GM12878 (cell line): ENCODE results near the gene DYNC1I1. TPM values are rescaled to one million over a fixed set of nuclear protein-coding genes. Genes with fewer than 3 reads are reported as not detected.

Experiments used
- CEBPB ChIP-seq, 2 experiments: fragments of 150-350 bp in 1 of 2; IDR thresholded peaks; 2 replicates each; pipeline ENCODE4 v1.6.1; 2012 to 2014; ENCODE audit warnings: low read depth in 2 of 2, low read length in 2 of 2, borderline replicate concordance in 1 of 2, inconsistent platforms in 1 of 2
- ETV6 ChIP-seq, 2 experiments: fragments of 450-650 bp in 1 of 2; IDR thresholded peaks in 1 of 2; conservative IDR thresholded peaks in 1 of 2; 2 replicates each; pipeline ENCODE4 v1.6.1; 2014; ENCODE audit warnings: antibody characterized with exemption in 1 of 2, borderline replicate concordance in 1 of 2, low read depth in 1 of 2, mild to moderate bottlenecking in 1 of 2, moderate library complexity in 1 of 2
- PKNOX1 ChIP-seq: fragments of 450-650 bp; IDR thresholded peaks from 2 replicates; pipeline ENCODE4 v1.6.1; 2016; ENCODE audit warnings: mild to moderate bottlenecking
- SMAD1 ChIP-seq: fragments of 450-650 bp; IDR thresholded peaks from 2 replicates; pipeline ENCODE4 v1.6.1; 2018; ENCODE audit warnings: mild to moderate bottlenecking, low read depth; ENCODE audit not compliant: partially characterized antibody
- SREBF2 ChIP-seq: IDR thresholded peaks from 2 replicates; pipeline ENCODE4 v1.6.1; 2012; ENCODE audit warnings: mild to moderate bottlenecking, low read length
- TARDBP ChIP-seq: IDR thresholded peaks from 2 replicates; pipeline ENCODE4 v1.6.1; 2016; ENCODE audit warnings: borderline replicate concordance
- TCF12 ChIP-seq: IDR thresholded peaks from 2 replicates; pipeline ENCODE4 v1.6.1; 2011; ENCODE audit warnings: low read depth, mild to moderate bottlenecking, low read length
- ZNF687 ChIP-seq: fragments of 450-650 bp; IDR thresholded peaks from 2 replicates; pipeline ENCODE4 v1.6.1; 2017; ENCODE audit warnings: mild to moderate bottlenecking, moderate library complexity
- ZZZ3 ChIP-seq: IDR thresholded peaks from 2 replicates; pipeline ENCODE4 v1.6.1; 2011; ENCODE audit warnings: low read depth; ENCODE audit not compliant: control insufficient read depth, insufficient read length
- polyA plus RNA-seq, 11 experiments: library from polyadenylated mRNA; depleted of rRNA in 4 of 11; unstranded in 6 of 11; stranded (reverse) in 5 of 11; fragments of >200 nt; fragmentation: Nextera tagmentation in 4 of 11; fragmentation: Illumina TruSeq in 1 of 11; extraction: Ambion mirVana in 4 of 11; extraction: Trizol in 1 of 11; gene quantifications; 1 replicate in 1 of 11; 2 replicates in 10 of 11; pipeline versions ENCODE4 v1.2.1 to v1.2.3, GENCODE V29; 2011 to 2016; ENCODE audit warnings: inconsistent platforms in 2 of 11, missing spikeins in 2 of 11, low read depth in 1 of 11
- total RNA-seq, 4 experiments: library from RNA; depleted of rRNA in 3 of 4; stranded (reverse); fragments of >200 nt in 3 of 4; fragmentation: Illumina TruSeq in 1 of 4; extraction: Trizol in 1 of 4; gene quantifications; 2 replicates each; pipeline versions ENCODE4 v1.2.1 to v1.2.3, GENCODE V29; 2013 to 2021

DYNC1I1 gene
- total and polyA plus RNA-seq, 10 of the 15 experiments (the other 5 are each of a cell fraction or from before 2014, with no cell fraction given) = 0.05 to 0.91 (median 0.14) TPM; not detected in 3

GRCh38 chr7:96102096-96102811, 329.9 kb downstream of the DYNC1I1 start (continued):
- TF ChIP-seq SREBF2 (no peak), ZZZ3 (no peak), ETV6 (conservative IDR thresholded peaks at IDR 0.05 in 1 of 2, IDR thresholded peaks at IDR 0.05 in 1 of 2; ENCODE audit: borderline replicate concordance in 1 of 2, low read depth in 1 of 2) (no peak), ZNF687 (no peak), SMAD1 (no peak), CEBPB (IDR thresholded peaks at IDR 0.05; ENCODE audit: borderline replicate concordance in 1 of 2, low read depth in 2 of 2, low read length in 2 of 2) (no peak), TCF12 (no peak), TARDBP (no peak), PKNOX1 (no peak)
